ENCODE results near the gene MRPL41.
A peak's percentile ranks its signal among the peaks of the same experiment; 100 is the strongest.

MRPL41 gene

GRCh38 chr9:137588311-137588710 lies 36.6 kb downstream of the MRPL41 start:
- H3K4me3 ChIP-seq (ENCODE audit: low read length in 2 of 2), result peak overlapping the region in 1 of 2 donors; percentile 97
- H2AK5ac ChIP-seq (ENCODE audit: low read depth, low read length), result no peak overlapping the region
- no peak overlapping the region for H2AFZ ChIP-seq (ENCODE audit: low read length)
- no peak overlapping the region for H3K4ac ChIP-seq (ENCODE audit: low read length)
- no peak overlapping the region for H4K8ac ChIP-seq (ENCODE audit: low read depth, low read length)
- H3K27me3 ChIP-seq (ENCODE audit: control insufficient read depth in 3 of 3, insufficient read depth in 3 of 3, low read depth in 1 of 3, low read length in 3 of 3), result no peaks in the 10 kb centered on the region
- no peak overlapping the region for H2BK15ac ChIP-seq (ENCODE audit: low read length)
- H3K18ac ChIP-seq (ENCODE audit: low read length), result no peak overlapping the region
- H2BK5ac ChIP-seq (ENCODE audit: low read length), result no peak overlapping the region
- no peaks in the 10 kb centered on the region for H3K9me3 ChIP-seq (replicated peaks in 1 of 2; ENCODE audit: control insufficient read depth in 2 of 2, insufficient read depth in 1 of 2, low read depth in 1 of 2, low read length in 2 of 2)
- peaks cover 7 to 13% of the 10 kb centered on the region in 2 donors for H3K4me1 ChIP-seq (ENCODE audit: control insufficient read depth in 2 of 2, insufficient read depth in 1 of 2, low read depth in 1 of 2, low read length in 2 of 2)
- no peak overlapping the region for H2BK120ac ChIP-seq (ENCODE audit: low read depth, low read length)
- peaks cover 39 to 61% of the 10 kb centered on the region in 2 donors for H3K36me3 ChIP-seq (replicated peaks in 1 of 2; ENCODE audit: control insufficient read depth in 2 of 2, insufficient read depth in 2 of 2, low read length in 2 of 2)
- H3K9ac ChIP-seq (ENCODE audit: low read depth, low read length, poor library complexity), result no peak overlapping the region
- no peak overlapping the region for H3K14ac ChIP-seq (ENCODE audit: low read length)
- H3K23ac ChIP-seq (ENCODE audit: low read depth, low read length, poor library complexity), result no peak overlapping the region
- no peak overlapping the region for H3K4me2 ChIP-seq (ENCODE audit: insufficient read depth, low read length, poor library complexity, severe bottlenecking)
- no peak for DNase-seq (ENCODE audit: low spot score)
- WGBS, 2 donors (ENCODE audit: extremely low coverage in 2 of 2, insufficient read length in 2 of 2, insufficient replicate concordance in 1 of 2), result no CpG with 5 or more reads among the region's 13 CpGs
- no peak overlapping the region for H4K91ac ChIP-seq (ENCODE audit: low read depth, low read length, poor library complexity)
- peaks cover 28% of the 10 kb centered on the region for H3K79me1 ChIP-seq (ENCODE audit: low read depth, low read length)
- no peak overlapping the region for H3K27ac ChIP-seq (replicated peaks; ENCODE audit: low read length)
- no peak overlapping the region for H2BK12ac ChIP-seq (ENCODE audit: low read length)

- no peak overlapping the region for H3K14ac ChIP-seq (ENCODE audit: low read length)
- H3K27ac ChIP-seq (replicated peaks; ENCODE audit: low read length), result no peak overlapping the region
- H2BK15ac ChIP-seq (ENCODE audit: low read length), result no peak overlapping the region
- H2BK120ac ChIP-seq (ENCODE audit: low read depth, low read length), result no peak overlapping the region
- WGBS, 2 donors (ENCODE audit: extremely low coverage in 2 of 2, insufficient read length in 2 of 2, insufficient replicate concordance in 1 of 2), result no CpG with 5 or more reads among the region's 6 CpGs
- no peak overlapping the region for H3K18ac ChIP-seq (ENCODE audit: low read length)
- H2BK5ac ChIP-seq (ENCODE audit: low read length), result peak overlapping the region; percentile 90
- H3K23ac ChIP-seq (ENCODE audit: low read depth, low read length, poor library complexity), result peak overlapping the region; percentile 44
- H2AFZ ChIP-seq (ENCODE audit: low read length), result no peak overlapping the region
- no peak for DNase-seq (ENCODE audit: low spot score)
- H3K4me1 ChIP-seq (ENCODE audit: control insufficient read depth in 2 of 2, insufficient read depth in 1 of 2, low read depth in 1 of 2, low read length in 2 of 2), result peaks cover 7 to 13% of the 10 kb centered on the region in 2 donors
- no peak overlapping the region for H2BK12ac ChIP-seq (ENCODE audit: low read length)
- H2AK5ac ChIP-seq (ENCODE audit: low read depth, low read length), result no peak overlapping the region
- peaks cover 38 to 55% of the 10 kb centered on the region in 2 donors for H3K36me3 ChIP-seq (replicated peaks in 1 of 2; ENCODE audit: control insufficient read depth in 2 of 2, insufficient read depth in 2 of 2, low read length in 2 of 2)
- H3K27me3 ChIP-seq (ENCODE audit: control insufficient read depth in 3 of 3, insufficient read depth in 3 of 3, low read depth in 1 of 3, low read length in 3 of 3), result no peaks in the 10 kb centered on the region
- no peaks in the 10 kb centered on the region for H3K9me3 ChIP-seq (replicated peaks in 1 of 2; ENCODE audit: control insufficient read depth in 2 of 2, insufficient read depth in 1 of 2, low read depth in 1 of 2, low read length in 2 of 2)
- H4K8ac ChIP-seq (ENCODE audit: low read depth, low read length), result no peak overlapping the region
- peak overlapping the region; percentile 97 for H3K4me2 ChIP-seq (ENCODE audit: insufficient read depth, low read length, poor library complexity, severe bottlenecking)
- peak overlapping the region; percentile 97 to 98 for H3K4me3 ChIP-seq (ENCODE audit: low read length in 2 of 2)
- H3K9ac ChIP-seq (ENCODE audit: low read depth, low read length, poor library complexity), result peak overlapping the region; percentile 99
- no peak overlapping the region for H4K91ac ChIP-seq (ENCODE audit: low read depth, low read length, poor library complexity)
- peaks cover 24% of the 10 kb centered on the region for H3K79me1 ChIP-seq (ENCODE audit: low read depth, low read length)
- H3K4ac ChIP-seq (ENCODE audit: low read length), result no peak overlapping the region
Measured at GRCh38 chr9:137588891-137589290, 37.2 kb downstream of the MRPL41 start.

GRCh38 chr9:137589441-137590122 lies 37.9 kb downstream of the MRPL41 start:
- Histone ChIP-seq H4K91ac (ENCODE audit: low read depth, low read length, poor library complexity) (no peak overlapping the region), H3K9me3 (replicated peaks in 1 of 2; ENCODE audit: control insufficient read depth in 2 of 2, insufficient read depth in 1 of 2, low read depth in 1 of 2, low read length in 2 of 2) (no peaks in the 10 kb centered on the region), H3K4ac (ENCODE audit: low read length) (peak overlapping the region; percentile 66), H3K14ac (ENCODE audit: low read length) (peak overlapping the region; percentile 89), H3K36me3 (replicated peaks in 1 of 2; ENCODE audit: control insufficient read depth in 2 of 2, insufficient read depth in 2 of 2, low read length in 2 of 2) (peaks cover 35 to 48% of the 10 kb centered on the region in 2 donors), H3K4me1 (ENCODE audit: control insufficient read depth in 2 of 2, insufficient read depth in 1 of 2, low read depth in 1 of 2, low read length in 2 of 2) (peaks cover 7 to 13% of the 10 kb centered on the region in 2 donors), H3K23ac (ENCODE audit: low read depth, low read length, poor library complexity) (peak overlapping the region; percentile 44), H2AFZ (ENCODE audit: low read length) (no peak overlapping the region), H3K18ac (ENCODE audit: low read length) (peak overlapping the region; percentile 80), H4K8ac (ENCODE audit: low read depth, low read length) (no peak overlapping the region), H2BK15ac (ENCODE audit: low read length) (no peak overlapping the region), H2AK5ac (ENCODE audit: low read depth, low read length) (peak overlapping the region; percentile 96), H2BK5ac (ENCODE audit: low read length) (peak overlapping the region; percentile 90), H3K4me3 (ENCODE audit: low read length in 2 of 2) (peak overlapping the region; percentile 97 to 98), H3K79me1 (ENCODE audit: low read depth, low read length) (peaks cover 22% of the 10 kb centered on the region), H3K4me2 (ENCODE audit: insufficient read depth, low read length, poor library complexity, severe bottlenecking) (peak overlapping the region; percentile 97), H2BK120ac (ENCODE audit: low read depth, low read length) (no peak overlapping the region), H2BK12ac (ENCODE audit: low read length) (no peak overlapping the region), H3K27me3 (ENCODE audit: control insufficient read depth in 3 of 3, insufficient read depth in 3 of 3, low read depth in 1 of 3, low read length in 3 of 3) (no peaks in the 10 kb centered on the region), H3K9ac (ENCODE audit: low read depth, low read length, poor library complexity) (peak overlapping the region; percentile 99), H3K27ac (replicated peaks; ENCODE audit: low read length) (no peak overlapping the region)
- no peak for DNase-seq (ENCODE audit: low spot score)
- WGBS, 2 donors (ENCODE audit: extremely low coverage in 2 of 2, insufficient read length in 2 of 2, insufficient replicate concordance in 1 of 2), result no CpG with 5 or more reads among the region's 58 CpGs

GRCh38 chr9:137590123-137590468 lies 38.4 kb downstream of the MRPL41 start:
- peak overlapping the region; percentile 69 for H2AFZ ChIP-seq (ENCODE audit: low read length)
- H4K8ac ChIP-seq (ENCODE audit: low read depth, low read length), result no peak overlapping the region
- no peak overlapping the region for H3K4ac ChIP-seq (ENCODE audit: low read length)
- H3K4me2 ChIP-seq (ENCODE audit: insufficient read depth, low read length, poor library complexity, severe bottlenecking), result peak overlapping the region; percentile 97
- H3K79me1 ChIP-seq (ENCODE audit: low read depth, low read length), result peaks cover 22% of the 10 kb centered on the region
- DNase-seq (ENCODE audit: low spot score), result no peak
- H3K14ac ChIP-seq (ENCODE audit: low read length), result no peak overlapping the region
- peak overlapping the region; percentile 86 for H3K9ac ChIP-seq (ENCODE audit: low read depth, low read length, poor library complexity)
- H2AK5ac ChIP-seq (ENCODE audit: low read depth, low read length), result no peak overlapping the region
- no CpG with 5 or more reads among the region's 61 CpGs for WGBS, 2 donors (ENCODE audit: extremely low coverage in 2 of 2, insufficient read length in 2 of 2, insufficient replicate concordance in 1 of 2)
- H2BK5ac ChIP-seq (ENCODE audit: low read length), result no peak overlapping the region
- no peak overlapping the region for H2BK15ac ChIP-seq (ENCODE audit: low read length)
- no peak overlapping the region for H3K27ac ChIP-seq (replicated peaks; ENCODE audit: low read length)
- peaks cover 34 to 43% of the 10 kb centered on the region in 2 donors for H3K36me3 ChIP-seq (replicated peaks in 1 of 2; ENCODE audit: control insufficient read depth in 2 of 2, insufficient read depth in 2 of 2, low read length in 2 of 2)
- peaks cover 7 to 13% of the 10 kb centered on the region in 2 donors for H3K4me1 ChIP-seq (ENCODE audit: control insufficient read depth in 2 of 2, insufficient read depth in 1 of 2, low read depth in 1 of 2, low read length in 2 of 2)
- H3K9me3 ChIP-seq (replicated peaks in 1 of 2; ENCODE audit: control insufficient read depth in 2 of 2, insufficient read depth in 1 of 2, low read depth in 1 of 2, low read length in 2 of 2), result no peaks in the 10 kb centered on the region
- H2BK12ac ChIP-seq (ENCODE audit: low read length), result no peak overlapping the region
- no peak overlapping the region for H4K91ac ChIP-seq (ENCODE audit: low read depth, low read length, poor library complexity)
- H2BK120ac ChIP-seq (ENCODE audit: low read depth, low read length), result no peak overlapping the region
- H3K23ac ChIP-seq (ENCODE audit: low read depth, low read length, poor library complexity), result peak overlapping the region; percentile 93
- peak overlapping the region; percentile 97 to 98 for H3K4me3 ChIP-seq (ENCODE audit: low read length in 2 of 2)
- peak overlapping the region; percentile 87 for H3K18ac ChIP-seq (ENCODE audit: low read length)
- H3K27me3 ChIP-seq (ENCODE audit: control insufficient read depth in 3 of 3, insufficient read depth in 3 of 3, low read depth in 1 of 3, low read length in 3 of 3), result no peaks in the 10 kb centered on the region
